Ishikawa (cell line): ENCODE results near the gene SFXN2.

Experiments used
- CEBPB ChIP-seq: IDR thresholded peaks from 2 replicates; pipeline ENCODE4 v1.6.1; 2012
- CREB1 ChIP-seq: IDR thresholded peaks from 2 replicates; pipeline ENCODE4 v1.6.1; 2012; ENCODE audit warnings: low read depth
- EGR1 ChIP-seq: IDR thresholded peaks from 2 replicates; pipeline ENCODE4 v1.6.1; 2012
- EP300 ChIP-seq: IDR thresholded peaks from 2 replicates; pipeline ENCODE4 v1.6.1; 2012; ENCODE audit warnings: borderline replicate concordance
- FOXM1 ChIP-seq: IDR thresholded peaks from 2 replicates; pipeline ENCODE4 v1.6.1; 2012; ENCODE audit warnings: low read depth, borderline replicate concordance
- MAX ChIP-seq: IDR thresholded peaks from 2 replicates; pipeline ENCODE4 v1.6.1; 2012
- NFIC ChIP-seq: IDR thresholded peaks from 2 replicates; pipeline ENCODE4 v1.6.1; 2012
- RAD21 ChIP-seq: IDR thresholded peaks from 2 replicates; pipeline ENCODE4 v1.6.1; 2012; ENCODE audit warnings: low read depth
- TAF1 ChIP-seq: IDR thresholded peaks from 2 replicates; pipeline ENCODE4 v1.6.1; 2012; ENCODE audit warnings: low read depth, mild to moderate bottlenecking
- TCF12 ChIP-seq: IDR thresholded peaks from 2 replicates; pipeline ENCODE4 v1.6.1; 2012; ENCODE audit warnings: low read depth
- TEAD4 ChIP-seq: IDR thresholded peaks from 2 replicates; pipeline ENCODE4 v1.6.1; 2012
- USF1 ChIP-seq: IDR thresholded peaks from 2 replicates; pipeline ENCODE4 v1.6.1; 2012
- YY1 ChIP-seq: IDR thresholded peaks from 2 replicates; pipeline ENCODE4 v1.6.1; 2012; ENCODE audit warnings: low read depth
- ZBTB7A ChIP-seq: IDR thresholded peaks from 2 replicates; pipeline ENCODE4 v1.6.1; 2012; ENCODE audit warnings: low read depth
- TF ChIP-seq, protein P1 (sequence below): IDR thresholded peaks from 2 replicates; pipeline ENCODE4 v1.6.1; 2012; ENCODE audit warnings: low read depth, mild to moderate bottlenecking

Gene SFXN2

GRCh38 chr10:102776779-102777456, 62.5 kb downstream of the SFXN2 start:
- TF ChIP-seq EP300 (no peak), FOXM1 (no peak), YY1 (no peak), MAX (0 out of 2 replicates have a peak, but pooled peaks have one; percentile 33), TEAD4 (peak; percentile 51; the same call in 1 of the 2 replicates), NFIC (no peak), ZBTB7A (no peak)

GRCh38 chr10:102777711-102778453, 63.4 kb downstream of the SFXN2 start:
- TF ChIP-seq MAX (no peak), CREB1 (no peak), EP300 (no peak), TEAD4 (no peak), TCF12 (no peak), RAD21 (no peak), CEBPB (no peak), ZBTB7A (no peak), NFIC (no peak), USF1 (no peak), YY1 (no peak), FOXM1 (no peak)
- TF ChIP-seq, protein P1, sequence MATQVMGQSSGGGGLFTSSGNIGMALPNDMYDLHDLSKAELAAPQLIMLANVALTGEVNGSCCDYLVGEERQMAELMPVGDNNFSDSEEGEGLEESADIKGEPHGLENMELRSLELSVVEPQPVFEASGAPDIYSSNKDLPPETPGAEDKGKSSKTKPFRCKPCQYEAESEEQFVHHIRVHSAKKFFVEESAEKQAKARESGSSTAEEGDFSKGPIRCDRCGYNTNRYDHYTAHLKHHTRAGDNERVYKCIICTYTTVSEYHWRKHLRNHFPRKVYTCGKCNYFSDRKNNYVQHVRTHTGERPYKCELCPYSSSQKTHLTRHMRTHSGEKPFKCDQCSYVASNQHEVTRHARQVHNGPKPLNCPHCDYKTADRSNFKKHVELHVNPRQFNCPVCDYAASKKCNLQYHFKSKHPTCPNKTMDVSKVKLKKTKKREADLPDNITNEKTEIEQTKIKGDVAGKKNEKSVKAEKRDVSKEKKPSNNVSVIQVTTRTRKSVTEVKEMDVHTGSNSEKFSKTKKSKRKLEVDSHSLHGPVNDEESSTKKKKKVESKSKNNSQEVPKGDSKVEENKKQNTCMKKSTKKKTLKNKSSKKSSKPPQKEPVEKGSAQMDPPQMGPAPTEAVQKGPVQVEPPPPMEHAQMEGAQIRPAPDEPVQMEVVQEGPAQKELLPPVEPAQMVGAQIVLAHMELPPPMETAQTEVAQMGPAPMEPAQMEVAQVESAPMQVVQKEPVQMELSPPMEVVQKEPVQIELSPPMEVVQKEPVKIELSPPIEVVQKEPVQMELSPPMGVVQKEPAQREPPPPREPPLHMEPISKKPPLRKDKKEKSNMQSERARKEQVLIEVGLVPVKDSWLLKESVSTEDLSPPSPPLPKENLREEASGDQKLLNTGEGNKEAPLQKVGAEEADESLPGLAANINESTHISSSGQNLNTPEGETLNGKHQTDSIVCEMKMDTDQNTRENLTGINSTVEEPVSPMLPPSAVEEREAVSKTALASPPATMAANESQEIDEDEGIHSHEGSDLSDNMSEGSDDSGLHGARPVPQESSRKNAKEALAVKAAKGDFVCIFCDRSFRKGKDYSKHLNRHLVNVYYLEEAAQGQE: no peak

DNA sequence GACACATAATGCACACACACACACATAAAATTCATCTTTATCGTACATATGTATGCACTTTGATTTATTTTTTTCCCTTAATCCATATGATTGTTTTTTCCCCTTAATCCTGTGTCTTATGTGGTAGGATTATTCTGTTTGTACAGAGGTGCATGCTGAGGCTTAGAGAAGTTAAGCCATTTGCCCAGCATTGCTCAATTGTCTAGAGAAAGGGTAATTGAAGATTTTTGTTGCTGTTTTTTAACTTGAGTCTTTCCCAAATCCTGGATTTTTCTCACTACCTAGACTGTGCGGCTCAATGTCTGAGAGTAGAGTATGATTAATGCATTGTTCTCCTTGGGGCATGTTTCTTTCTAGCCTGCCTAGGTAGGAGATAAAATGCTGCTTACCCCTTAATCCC, 64.3 kb downstream of the SFXN2 start:
- TF ChIP-seq MAX (no peak), TCF12 (no peak), FOXM1 (no peak), NFIC (no peak), EGR1 (no peak), TAF1 (no peak), USF1 (no peak), YY1 (no peak), EP300 (no peak), CREB1 (no peak), RAD21 (no peak), CEBPB (no peak), ZBTB7A (no peak), TEAD4 (no peak)
- TF ChIP-seq, protein P1: no peak

- TF ChIP-seq ZBTB7A (no peak), USF1 (no peak), EGR1 (no peak), TCF12 (no peak), EP300 (no peak), YY1 (no peak), TEAD4 (no peak), CREB1 (no peak), NFIC (no peak), TAF1 (no peak), FOXM1 (no peak), RAD21 (no peak), MAX (no peak), CEBPB (no peak)
- TF ChIP-seq, protein P1: no peak
These were observed 65.5 kb downstream of the SFXN2 start for GRCh38 chr10:102779680-102780526.
